ENCODE results near the gene COL25A1.
"Not testable (repeated sequence)": the region's sequence is repeated elsewhere in the genome, so short reads cannot be mapped to it uniquely, and the experiment has no call there.

COL25A1 gene

DNA sequence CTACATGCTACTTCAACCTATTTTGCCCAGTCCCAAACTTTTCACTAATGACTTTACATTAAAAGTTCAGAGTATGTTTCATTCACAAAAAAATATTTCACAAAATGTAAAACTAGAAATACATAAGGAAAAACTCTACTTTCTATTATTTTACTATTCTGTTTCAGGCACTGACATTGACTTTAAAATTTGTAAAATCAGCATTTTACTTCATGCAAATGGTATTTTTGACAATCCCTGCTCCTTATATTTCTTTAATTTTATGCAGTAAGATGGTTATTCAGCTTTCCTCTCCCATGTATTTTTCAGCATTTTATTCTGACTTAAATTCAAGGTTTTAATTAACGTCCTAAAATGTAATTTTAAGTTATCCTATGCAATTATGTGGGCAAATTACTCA, 178.5 kb downstream of the COL25A1 start:
- no peak for DNase-seq (ENCODE audit: low read depth in 3 of 3)

DNA sequence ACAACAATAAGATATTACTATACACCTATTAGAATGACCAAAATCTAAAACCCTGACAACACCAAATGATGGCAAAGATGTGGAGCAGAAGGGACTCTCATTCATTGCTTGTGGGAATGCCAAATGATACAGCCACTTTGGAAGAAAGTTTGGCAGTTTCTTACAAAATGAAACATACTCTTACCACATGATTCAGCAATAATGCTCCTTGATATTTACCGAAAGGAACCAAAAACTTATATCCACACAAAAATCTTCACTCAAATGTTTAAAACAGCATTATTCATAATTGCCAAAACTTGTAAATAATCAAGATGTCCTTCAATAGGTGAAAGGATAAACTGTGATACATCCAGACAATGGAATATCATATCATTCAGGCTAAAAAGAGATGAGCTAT, 180.9 kb downstream of the COL25A1 start:
- no peak for DNase-seq (ENCODE audit: low read depth in 3 of 3)

DNA sequence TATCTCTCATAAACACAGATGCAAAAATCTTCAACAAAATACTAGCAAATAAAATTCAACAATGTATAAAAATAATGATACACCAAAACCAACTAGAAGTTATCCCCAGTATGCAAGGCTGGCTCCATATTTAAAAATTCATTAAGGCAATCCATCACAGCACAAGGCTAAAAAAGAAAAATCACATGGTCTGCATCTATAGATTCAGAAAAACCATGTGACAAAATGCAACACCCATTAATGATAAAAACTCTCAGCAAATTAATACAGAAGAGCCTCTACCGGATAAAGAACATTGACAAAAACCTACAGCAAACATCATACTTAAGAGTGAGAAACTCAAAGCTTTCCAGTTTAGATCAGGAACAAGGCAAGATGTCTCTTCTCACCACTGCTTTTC, 182.6 kb downstream of the COL25A1 start:
- DNase-seq (ENCODE audit: low read depth in 3 of 3), result no peak

DNA sequence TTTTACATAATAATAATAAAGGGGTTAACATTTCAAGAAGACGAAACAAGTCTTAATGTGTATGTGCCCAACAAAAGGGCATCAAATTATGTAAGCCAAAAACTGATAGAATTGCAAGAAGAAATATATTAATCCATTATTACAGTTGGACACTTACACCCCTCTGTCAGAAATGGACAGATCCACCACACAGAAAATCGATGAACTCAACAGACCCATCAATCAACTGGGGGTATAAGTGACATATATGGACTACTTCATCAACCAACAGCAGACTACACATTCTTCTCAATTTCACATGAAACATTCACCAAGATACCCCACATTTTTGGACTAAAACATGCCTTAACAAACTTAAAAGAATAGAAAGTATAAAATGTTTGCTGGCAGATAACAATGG, 183.8 kb downstream of the COL25A1 start:
- DNase-seq (ENCODE audit: low read depth in 3 of 3), result no peak

DNA sequence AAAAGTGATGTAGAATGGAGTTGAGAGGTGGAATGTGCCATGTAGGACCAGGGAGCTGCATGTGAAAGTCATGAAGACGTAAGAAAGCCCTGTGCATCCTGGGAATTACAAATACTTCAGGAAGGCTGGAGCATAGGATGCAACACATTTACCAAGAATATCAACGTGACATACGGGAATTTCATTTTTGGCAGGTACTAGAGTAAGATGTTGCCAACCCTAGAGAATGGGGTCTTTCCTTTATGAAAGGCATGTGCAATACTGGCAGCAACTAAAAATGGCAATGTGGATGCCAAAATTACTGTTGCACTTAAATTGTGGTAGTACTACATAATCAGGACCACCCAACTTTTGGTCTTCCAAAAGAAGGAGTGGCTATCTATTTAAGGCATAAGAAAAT, 188.0 kb downstream of the COL25A1 start:
- DNase-seq (ENCODE audit: low read depth in 3 of 3), result no peak

DNA sequence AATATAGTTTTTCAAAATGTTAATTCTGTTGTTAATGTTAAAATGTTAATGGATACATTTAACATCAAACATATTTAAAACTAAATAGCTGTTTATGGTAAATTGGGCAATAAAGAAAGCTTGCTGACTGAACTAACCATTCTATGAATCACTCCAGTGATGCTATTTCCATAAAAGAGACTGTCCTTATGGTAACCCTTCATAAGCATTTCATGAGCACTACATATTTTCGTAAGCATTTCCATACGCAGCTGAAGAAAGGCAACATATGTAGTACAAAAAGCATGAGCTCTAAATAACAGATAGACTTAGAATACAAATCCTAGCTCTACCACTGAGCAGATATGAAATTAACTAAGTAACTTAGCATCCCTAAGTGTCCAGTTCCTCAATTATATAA, 188.9 kb downstream of the COL25A1 start:
- DNase-seq (ENCODE audit: low read depth in 3 of 3), result no peak

DNA sequence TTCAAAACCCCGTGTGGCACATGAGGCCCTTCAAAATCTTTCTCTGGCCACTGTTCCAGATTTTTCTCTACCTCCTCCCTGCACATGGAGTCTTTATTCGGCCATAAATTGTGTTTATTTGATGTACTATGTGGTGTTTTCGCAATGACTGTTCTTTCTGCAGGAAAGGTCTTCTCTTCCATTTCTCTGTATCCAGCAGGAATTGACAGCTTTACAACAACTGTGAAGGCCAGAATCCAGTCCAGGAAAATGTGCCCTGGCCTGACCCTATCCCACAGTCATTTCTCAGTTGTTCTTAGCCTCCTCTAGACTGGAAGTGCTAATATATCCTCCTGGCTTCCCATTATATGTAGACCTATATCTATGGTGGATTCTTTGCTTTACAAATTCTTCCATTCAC, 191.4 kb downstream of the COL25A1 start:
- DNase-seq (ENCODE audit: low read depth in 3 of 3), result no peak

DNA sequence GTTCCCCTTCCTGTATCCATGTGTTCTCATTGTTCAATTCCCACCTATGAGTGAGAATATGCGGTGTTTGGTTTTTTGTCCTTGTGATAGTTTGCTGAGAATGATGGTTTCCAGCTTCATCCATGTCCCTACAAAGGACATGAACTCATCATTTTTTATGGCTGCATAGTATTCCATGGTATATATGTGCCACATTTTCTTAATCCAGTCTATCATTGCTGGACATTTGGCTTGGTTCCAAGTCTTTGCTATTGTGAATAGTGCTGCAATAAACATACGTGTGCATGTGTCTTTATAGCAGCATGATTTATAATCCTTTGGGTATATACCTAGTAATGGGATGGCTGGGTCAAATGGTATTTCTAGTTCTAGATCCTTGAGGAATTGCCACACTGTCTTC, 194.2 kb downstream of the COL25A1 start:
- not testable (repeated sequence) for DNase-seq (ENCODE audit: low read depth in 3 of 3)

DNA sequence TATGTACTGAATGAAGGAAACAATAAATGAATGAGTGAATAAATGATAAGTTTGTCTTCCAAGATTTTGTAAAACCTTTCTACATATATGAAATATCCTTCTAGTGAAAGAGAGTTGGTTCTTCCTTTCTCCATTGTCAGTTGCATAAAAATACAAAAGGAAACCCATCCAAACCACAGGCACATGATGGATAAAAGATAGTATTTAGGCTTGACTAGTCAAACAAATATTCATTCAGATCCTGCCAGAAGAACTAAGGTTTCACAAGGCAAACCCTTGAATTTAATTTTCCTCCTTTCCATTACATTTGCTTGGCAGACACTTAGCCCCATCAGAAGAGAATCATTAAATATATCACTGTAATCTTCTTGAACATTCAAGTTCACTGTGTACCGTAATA, 208.4 kb downstream of the COL25A1 start:
- no peak for DNase-seq (ENCODE audit: low read depth in 3 of 3)

DNA sequence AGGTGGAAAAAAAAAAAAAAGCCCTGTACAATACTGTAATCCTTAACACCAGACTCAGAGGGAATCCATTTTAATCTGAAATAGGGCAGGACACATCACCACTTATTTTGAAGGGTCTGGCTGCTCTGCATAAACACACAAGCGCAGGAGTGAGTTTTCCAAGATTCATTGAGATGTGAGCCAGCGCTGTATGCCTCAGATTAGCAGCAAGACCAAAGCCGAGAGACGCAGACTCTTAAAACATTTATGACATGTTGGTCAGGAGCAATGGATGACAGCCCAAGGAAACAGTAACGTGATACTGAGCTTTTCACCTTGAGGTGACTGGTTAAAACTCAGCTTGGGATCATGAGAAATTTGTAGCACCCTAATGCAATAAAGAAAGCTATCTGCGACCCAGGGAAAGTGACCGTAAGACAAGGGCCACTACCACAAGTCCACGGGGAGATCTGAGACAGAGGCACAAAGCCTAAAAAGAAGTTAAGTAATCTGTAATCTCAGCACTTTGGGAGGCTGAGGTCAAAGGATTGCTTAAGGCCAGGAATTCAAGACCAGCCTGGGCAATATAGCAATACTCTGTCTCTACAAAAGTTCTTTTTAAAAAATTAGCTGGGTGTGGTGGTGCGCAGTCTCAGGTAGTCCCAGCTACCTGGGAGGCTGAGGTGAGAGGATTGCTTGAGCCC, 210.6 kb downstream of the COL25A1 start:
- no peak for DNase-seq (ENCODE audit: low read depth in 3 of 3)

DNA sequence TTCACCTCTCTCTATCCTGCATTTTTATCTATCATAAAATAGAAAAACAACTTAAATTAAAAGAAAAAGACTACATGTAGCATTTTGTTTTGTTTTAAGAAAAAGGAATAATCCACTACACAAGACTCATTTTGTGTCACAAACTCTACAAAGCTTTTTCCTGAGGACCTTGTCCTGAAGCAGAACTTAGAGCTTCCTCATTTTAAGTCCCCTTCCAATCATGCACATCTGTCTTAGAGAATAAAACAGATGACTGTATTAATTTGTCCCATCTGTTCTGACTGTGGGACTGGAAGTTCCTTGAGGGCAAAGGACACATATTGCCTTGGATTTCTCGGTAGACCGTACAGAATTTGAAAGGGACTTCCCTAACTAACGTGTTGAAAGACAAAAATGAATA, 218.5 kb downstream of the COL25A1 start:
- no peak for DNase-seq (ENCODE audit: low read depth in 3 of 3)

DNA sequence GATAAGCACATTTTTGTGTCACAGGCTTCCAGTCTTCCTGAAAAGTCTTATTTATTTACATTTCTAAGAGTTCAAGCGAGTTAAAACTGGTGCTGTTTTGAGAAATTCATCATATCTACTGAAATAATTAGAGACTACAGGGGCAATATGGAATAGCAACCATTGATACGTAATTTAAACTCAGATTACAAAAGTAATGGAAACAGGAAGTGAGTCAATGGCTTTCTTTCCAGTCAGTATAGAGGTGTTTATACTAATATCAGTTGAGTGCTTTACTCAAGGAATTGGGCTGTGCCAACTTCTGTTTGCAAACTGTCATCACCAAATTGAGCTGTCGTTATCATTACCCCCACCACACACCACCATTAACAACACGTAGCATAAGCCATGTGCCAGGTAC, 222.7 kb downstream of the COL25A1 start:
- no peak for DNase-seq (ENCODE audit: low read depth in 3 of 3)

DNA sequence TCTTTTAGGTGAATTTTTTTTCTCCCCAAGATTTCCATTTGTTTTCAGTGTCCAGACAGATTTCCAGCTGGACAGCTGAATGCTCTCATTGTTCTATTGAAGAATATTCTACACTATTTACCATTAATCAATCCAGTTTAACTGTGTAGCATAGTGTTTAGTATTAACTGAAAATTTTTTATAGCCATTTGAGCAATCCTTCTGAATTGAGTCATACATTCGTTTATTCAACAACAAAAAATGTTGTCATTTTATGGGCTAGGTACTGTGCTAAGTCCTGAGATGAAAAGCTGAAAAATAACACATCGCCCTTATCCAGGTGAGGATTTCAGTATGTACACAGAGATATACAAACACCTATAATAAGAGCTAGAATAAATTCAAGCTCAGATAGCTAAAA, 223.3 kb downstream of the COL25A1 start:
- DNase-seq (ENCODE audit: low read depth in 3 of 3), result no peak

DNA sequence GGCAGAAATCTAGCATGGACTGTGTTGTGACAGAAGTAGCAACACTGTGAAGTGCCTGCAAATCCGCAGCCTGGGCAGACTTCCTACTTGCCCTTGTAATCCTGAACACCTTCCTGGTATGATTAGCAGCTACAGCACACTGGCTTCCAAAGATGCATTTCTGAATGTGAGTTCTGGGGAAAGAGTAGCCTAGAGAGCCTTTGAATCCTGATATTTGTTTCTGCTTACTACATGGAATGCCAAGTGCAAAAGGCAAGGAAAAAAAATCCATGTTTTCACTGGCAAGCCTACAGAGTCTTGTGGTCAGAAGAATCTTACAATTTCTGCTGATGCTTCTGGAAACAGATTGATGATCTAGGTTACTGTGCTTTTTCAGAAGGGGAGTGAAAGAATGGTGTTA, 223.7 kb downstream of the COL25A1 start:
- DNase-seq (ENCODE audit: low read depth in 3 of 3), result no peak

DNA sequence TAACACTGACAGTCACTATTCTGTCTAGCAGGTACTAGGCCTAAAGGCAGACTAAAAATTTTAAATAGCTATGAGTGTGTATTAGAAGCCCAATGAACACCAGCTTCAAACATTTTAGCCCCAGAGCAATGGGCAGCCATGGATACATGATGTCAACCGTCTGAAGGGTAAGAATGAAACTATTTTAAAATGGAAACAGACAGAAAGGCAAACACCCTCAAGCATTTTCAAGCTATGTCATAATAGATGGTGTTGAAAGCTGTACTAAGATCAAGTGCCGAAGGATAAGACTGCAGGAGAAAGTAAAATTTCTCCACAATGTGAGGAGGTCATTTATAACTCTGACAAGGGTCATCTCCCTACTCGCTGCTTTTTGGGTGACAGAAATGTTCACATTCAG, 225.0 kb downstream of the COL25A1 start:
- DNase-seq (ENCODE audit: low read depth in 3 of 3), result no peak

DNA sequence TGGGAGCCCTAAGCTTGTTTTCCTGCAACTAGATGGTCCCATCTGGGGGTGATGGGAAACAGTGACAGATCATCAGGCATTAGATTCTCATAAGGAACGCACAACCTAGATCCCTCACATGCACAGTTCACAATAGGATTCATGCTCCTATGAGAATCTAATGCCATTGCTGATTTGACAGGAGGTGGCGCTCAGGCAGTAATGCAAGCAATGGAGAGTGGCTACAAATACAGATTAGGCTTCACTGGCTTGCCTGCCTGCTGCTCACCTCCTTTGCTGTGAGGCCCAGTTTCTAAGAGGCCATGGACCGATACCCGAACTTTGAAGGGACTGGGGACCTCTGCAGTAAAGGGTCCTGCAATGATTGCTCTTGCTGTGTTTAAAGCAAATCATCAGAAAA, 225.7 kb downstream of the COL25A1 start:
- not testable (repeated sequence) for DNase-seq (ENCODE audit: low read depth in 3 of 3)

DNA sequence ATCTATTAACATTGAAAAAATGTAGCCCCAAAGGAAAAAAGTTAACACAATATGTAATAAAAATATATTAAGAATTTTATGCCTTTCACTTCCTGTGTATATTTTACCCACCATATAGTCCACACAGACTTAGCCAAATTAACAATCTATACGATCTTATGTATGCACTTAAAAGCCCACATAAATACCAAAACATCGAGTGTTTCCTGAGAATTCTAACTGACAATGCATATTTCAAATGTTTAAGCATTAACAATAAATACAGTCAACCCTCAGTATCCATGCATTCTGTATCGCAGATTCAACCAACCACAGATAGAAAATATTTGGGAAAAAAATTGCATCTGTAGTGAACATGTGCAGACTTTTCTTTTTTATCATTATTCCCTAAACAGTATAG, 226.8 kb downstream of the COL25A1 start:
- DNase-seq (ENCODE audit: low read depth in 3 of 3), result no peak

DNA sequence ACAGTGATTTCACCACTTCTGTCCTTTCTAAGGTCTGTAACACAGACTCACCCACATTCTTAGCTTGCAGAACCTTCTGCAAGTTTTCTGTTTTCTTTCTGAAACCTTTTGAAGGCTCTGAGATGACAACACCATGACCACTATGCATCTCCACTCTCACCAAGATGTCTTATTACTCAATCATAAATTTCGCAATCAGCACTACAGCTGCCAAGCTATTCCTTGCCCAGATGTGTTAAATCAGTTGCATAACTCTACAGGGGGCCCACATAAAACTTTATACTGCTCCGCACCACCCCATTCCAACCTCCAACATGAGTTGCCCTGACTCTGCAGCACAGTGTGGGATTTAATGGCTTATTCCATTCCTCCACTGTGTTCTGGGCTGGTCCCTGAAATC, 229.9 kb downstream of the COL25A1 start:
- no peak for DNase-seq (ENCODE audit: low read depth in 3 of 3)

DNA sequence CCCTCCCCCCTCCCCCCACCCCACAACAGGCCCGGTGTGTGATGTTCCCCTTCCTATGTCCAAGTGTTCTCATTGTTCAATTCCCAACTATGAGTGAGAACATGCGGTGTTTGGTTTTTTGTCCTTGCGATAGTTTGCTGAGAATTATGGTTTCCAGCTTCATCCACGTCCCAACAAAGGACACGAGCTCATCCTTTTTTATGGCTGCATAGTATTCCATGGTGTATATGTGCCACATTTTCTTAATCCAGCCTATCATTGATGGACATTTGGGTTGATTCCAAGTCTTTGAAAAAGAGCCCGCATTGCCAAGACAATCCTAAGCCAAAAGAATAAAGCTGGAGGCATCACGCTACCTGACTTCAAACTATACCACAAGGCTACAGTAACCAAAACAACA, 231.8 kb downstream of the COL25A1 start:
- DNase-seq (ENCODE audit: low read depth in 3 of 3), result not testable (repeated sequence)

DNA sequence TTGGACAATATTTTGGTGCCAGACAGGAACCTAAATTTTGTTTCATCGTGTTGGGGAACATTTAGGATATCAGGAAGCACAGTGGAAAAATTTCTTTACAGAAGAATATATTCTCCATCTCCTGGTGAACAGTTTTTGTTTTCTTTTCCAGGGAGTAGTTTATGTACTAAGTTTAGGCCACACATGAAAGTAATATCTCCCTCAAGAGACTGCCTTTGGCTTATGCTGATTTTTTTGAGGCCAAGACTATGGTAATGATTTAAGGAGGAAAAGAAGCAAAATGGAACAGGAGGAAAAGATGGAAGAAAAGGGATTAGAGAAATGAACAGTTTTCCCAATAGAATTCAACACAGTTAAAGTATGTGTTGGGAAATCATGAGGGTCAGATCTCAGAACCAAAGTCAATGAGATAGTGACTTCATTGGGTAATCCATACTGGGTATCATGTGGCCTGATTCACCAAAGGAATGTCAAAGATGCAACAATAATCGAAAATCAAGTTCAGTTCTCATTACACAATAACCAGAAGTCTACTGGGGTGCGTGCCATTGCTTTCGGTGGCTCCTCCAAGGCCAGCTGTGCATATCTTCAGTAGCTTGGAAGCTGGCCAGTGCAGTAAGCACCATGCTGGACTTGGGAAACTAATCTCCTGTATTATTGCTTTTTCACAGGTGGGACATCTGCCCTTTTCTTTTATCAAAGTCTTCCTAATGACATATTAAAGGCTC, 234.8 kb downstream of the COL25A1 start:
- DNase-seq (ENCODE audit: low read depth in 3 of 3), result no peak

DNA sequence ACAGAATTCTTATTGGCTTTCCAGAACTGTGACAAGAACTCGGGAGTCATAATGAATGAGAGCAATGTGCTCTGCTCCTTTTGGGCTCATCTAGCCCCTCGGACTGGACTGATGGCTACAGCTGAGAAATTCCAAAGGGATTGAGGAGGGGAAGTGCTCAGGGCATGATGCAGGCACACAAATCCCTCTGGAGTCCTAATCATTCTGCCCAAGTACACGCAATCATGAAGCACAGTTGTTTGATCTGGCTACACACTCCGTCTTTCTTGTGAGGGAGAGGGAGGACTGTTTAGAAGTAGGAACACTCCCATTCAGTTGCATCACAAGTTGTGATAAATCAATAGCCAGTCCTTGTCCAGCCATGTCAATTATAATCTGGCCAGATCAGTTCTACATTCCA, 237.5 kb downstream of the COL25A1 start:
- no peak for DNase-seq (ENCODE audit: low read depth in 3 of 3)

DNA sequence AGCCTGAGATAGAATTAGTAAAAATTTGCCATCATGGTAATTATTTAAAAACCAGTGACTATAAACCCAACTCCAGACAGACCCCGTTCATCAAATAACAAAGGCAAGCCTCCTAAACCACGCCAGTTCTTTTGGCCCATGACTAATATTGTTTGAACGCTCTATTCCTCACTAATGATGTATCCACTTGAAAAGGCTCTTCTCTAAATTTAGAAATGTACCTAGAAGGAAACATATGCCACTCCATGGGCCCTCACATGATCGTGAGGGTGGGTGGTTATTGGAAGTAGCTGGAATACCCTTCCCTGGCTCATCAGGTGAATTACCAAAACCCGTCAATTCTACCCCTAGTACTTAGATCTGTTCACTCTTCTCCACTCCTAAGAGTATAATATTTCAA, 249.2 kb downstream of the COL25A1 start:
- DNase-seq (ENCODE audit: low read depth in 3 of 3), result no peak

DNA sequence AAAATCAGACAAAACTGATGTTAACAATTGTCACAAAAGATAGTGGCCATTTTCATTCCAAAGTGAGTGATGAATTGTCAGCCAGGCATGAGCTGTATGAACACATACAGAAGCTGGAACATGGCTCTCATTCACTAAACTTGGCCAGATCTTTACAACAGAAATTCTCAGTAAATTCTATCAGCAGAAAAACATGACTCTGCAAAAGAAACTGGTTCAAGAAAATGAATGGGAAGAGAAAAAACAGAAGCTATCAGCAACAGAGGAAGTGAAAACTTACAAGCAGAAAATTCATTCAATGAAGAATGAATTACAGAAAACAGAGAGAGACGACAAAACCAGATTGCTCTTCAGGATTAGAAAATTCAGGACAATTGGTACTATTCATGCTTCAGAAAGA, 249.6 kb downstream of the COL25A1 start:
- no peak for DNase-seq (ENCODE audit: low read depth in 3 of 3)

DNA sequence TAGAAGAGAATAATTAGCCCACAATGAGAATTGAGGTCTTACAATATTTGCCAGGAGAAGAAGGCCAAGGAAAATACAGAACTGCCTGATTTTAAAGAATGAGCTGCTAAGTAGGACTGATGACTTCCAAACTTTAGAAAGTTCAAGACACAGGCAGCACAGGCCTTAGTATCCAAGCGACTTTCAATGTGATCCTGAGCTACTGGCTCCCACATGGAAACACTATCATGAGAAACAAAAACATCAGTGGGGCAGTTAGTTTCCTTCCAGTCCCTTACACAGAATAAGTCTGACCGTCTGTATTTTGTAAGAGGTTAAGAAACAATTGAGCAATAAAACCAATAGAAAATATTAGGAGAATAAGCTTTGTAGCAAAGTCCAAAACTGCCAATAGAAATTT, 251.4 kb downstream of the COL25A1 start:
- DNase-seq (ENCODE audit: low read depth in 3 of 3), result no peak
